Gastrocnemius medialis (tissue), 4 donors: ENCODE data around the gene BEND7. TPM values are rescaled to one million over a fixed set of nuclear protein-coding genes. Genes with fewer than 3 reads are reported as not detected.

Experiments used
- ATAC-seq, 2 donors: fragments of 150-250 bp; one replicate each; pipeline ENCODE4 v1.9.1; 2016
- DNase-seq, 2 donors: peaks; one replicate each; pipeline ENCODE4 v3.0.0-alpha.2; 2019
- H3K27ac ChIP-seq, 4 donors: fragments of 200-600 bp; sonication (generic); 1 replicate in 1 of 4; 2 replicates in 3 of 4; pipeline ENCODE4 v1.5.1; 2016 to 2018; ENCODE audit warnings: mild to moderate bottlenecking in 2 of 4, moderate library complexity in 1 of 4
- H3K27me3 ChIP-seq, 3 donors: fragments of 200-600 bp; sonication (generic) in 2 of 3; 1 replicate in 1 of 3; 2 replicates in 2 of 3; pipeline versions ENCODE4 v1.5.1 to v1.6.0; 2016 to 2019; ENCODE audit warnings: mild to moderate bottlenecking in 1 of 3, moderate library complexity in 1 of 3
- H3K36me3 ChIP-seq, 2 donors: fragments of 200-600 bp; sonication (generic) in 1 of 2; one replicate each; pipeline ENCODE4 v1.5.1; 2017 to 2018
- H3K4me1 ChIP-seq, 2 donors: fragments of 200-600 bp; sonication (generic) in 1 of 2; one replicate each; pipeline ENCODE4 v1.5.1; 2016 to 2017; ENCODE audit warnings: mild to moderate bottlenecking in 2 of 2
- H3K4me3 ChIP-seq, 4 donors: fragments of 200-600 bp; sonication (generic) in 3 of 4; 1 replicate in 1 of 4; 2 replicates in 3 of 4; pipeline ENCODE4 v1.5.1; 2016 to 2019; ENCODE audit warnings: mild to moderate bottlenecking in 2 of 4
- H3K9me3 ChIP-seq, 3 donors: fragments of 200-600 bp; sonication (generic) in 2 of 3; 1 replicate in 1 of 3; 2 replicates in 2 of 3; pipeline ENCODE4 v1.5.1; 2016 to 2019
- CTCF ChIP-seq, 5 experiments: fragments of 450-650 bp in 3 of 5; fragments of 200-600 bp in 2 of 5; sonication (generic) in 2 of 5; IDR thresholded peaks in 4 of 5; conservative IDR thresholded peaks in 1 of 5; 1 replicate in 4 of 5; 2 replicates in 1 of 5; pipeline ENCODE4 v1.5.1; 2016 to 2019; ENCODE audit warnings: antibody characterized with exemption in 5 of 5, mild to moderate bottlenecking in 3 of 5, moderate library complexity in 3 of 5
- POLR2A ChIP-seq, 2 donors: fragments of 450-650 bp; IDR thresholded peaks; one replicate each; pipeline ENCODE4 v1.6.1; 2017; ENCODE audit warnings: antibody characterized with exemption in 2 of 2, mild to moderate bottlenecking in 2 of 2, moderate library complexity in 2 of 2
- in situ Hi-C, 4 donors: fragments of 200-750 bp; cut with MboI; loops; one replicate each; pipeline versions ENCODE4 v1.15.0 to v1.8.0; 2017; ENCODE audit warnings: low sequenced_read_pairs in 4 of 4
- intact Hi-C: fragments of 100-400 bp; cut with DNase I; formaldehyde crosslinking; loops from one replicate; pipeline ENCODE4 v1.15.1; 2023; ENCODE audit warnings: low total_unique reads
- total RNA-seq, 4 donors: library from RNA; depleted of rRNA; stranded (reverse); fragments of >200 nt; gene quantifications; one replicate each; pipeline versions ENCODE4 v1.1.0 to v1.2.3, GENCODE V29; 2016

BEND7 gene
- total RNA-seq, 4 donors from 2014 or later = 23.6 to 35.5 (median 26.1) TPM

DNA sequence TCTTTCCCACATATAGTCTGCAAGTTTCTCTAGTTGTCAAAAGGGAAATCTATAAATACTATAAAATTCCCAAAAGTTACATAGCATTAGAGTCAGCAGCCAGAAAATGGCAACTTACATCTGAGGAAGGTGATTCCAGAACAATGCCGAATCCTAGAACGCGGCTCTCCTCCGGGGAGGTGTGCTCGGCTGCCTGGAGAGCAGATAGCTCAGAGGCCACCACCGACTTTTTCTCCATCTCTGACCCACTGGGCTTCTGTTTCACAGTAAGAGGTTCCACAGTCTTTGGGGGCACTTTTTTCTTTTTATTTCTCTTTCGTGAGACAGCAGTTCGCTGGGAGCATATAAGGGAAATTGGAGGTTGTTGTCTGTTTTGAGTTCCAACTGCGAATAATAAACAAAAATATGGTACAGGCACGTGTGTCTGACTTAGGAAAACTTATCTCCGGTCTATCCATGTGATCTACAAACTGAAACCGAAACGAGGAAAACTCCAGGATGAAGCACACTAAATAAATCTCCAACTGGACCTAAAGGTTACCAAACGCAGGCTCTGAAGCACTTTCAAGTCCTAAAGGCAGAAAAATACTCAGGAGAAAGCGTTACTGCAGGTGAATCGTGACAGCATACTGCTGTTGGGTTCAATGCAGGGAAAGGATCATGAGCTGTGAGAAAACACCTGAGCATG is 36.2 kb downstream of the BEND7 start:
- intact Hi-C loops = no loop called here
- H3K4me3 ChIP-seq = no peak overlapping the region
- ATAC-seq (no peak), DNase-seq (no peak)
- H3K36me3 ChIP-seq = peaks cover 0 to 28% of the 10 kb centered on the region in 2 donors
- in situ Hi-C loops = no loop called here
- H3K9me3 ChIP-seq = no peaks in the 10 kb centered on the region
- TF ChIP-seq POLR2A (IDR thresholded peaks at IDR 0.05) = no peak
- no peak for TF ChIP-seq CTCF (IDR thresholded peaks at IDR 0.05 in 4 of 5, conservative IDR thresholded peaks at IDR 0.05 in 1 of 5)
- no peak overlapping the region for H3K27ac ChIP-seq
- no peaks in the 10 kb centered on the region for H3K27me3 ChIP-seq
- H3K4me1 ChIP-seq = no peaks in the 10 kb centered on the region

DNA sequence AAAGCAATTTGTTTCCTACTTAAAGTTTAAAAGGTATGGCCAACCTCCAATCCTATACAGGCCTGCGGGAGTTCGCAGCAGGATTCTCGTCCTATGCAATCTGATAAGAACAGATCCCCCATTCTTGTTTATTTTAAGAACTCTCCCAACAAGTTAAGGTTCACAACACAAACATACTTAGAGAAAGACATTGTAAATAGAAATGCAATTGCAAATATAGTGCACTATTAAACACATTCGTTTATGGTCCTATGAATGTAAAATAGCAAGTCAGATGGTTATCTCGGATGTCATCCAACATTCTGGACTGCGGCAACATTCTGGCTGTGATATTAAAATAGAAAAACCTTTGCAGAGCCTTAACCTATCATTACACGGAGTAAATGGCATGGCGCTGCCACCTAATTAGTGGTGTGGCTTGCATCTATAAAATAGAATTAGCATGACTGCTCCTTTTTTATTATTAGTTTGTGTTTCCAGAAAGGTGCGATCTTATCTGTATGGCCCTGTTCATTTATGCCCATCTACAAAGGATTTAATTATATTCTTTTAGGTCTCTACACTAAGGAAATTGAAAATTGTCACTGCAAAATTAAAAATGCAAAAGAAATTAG is 37.0 kb downstream of the BEND7 start:
- H3K9me3 ChIP-seq = no peaks in the 10 kb centered on the region
- no peak overlapping the region for H3K4me3 ChIP-seq
- intact Hi-C loops (no loop called here), in situ Hi-C loops (no loop called here)
- peaks cover 0 to 31% of the 10 kb centered on the region in 2 donors for H3K36me3 ChIP-seq
- DNase-seq = no peak
- no peaks in the 10 kb centered on the region for H3K4me1 ChIP-seq
- no peak for ATAC-seq
- TF ChIP-seq POLR2A (IDR thresholded peaks at IDR 0.05) (no peak), CTCF (IDR thresholded peaks at IDR 0.05 in 4 of 5, conservative IDR thresholded peaks at IDR 0.05 in 1 of 5) (no peak)
- H3K27me3 ChIP-seq = no peaks in the 10 kb centered on the region
- H3K27ac ChIP-seq = no peak overlapping the region

DNA sequence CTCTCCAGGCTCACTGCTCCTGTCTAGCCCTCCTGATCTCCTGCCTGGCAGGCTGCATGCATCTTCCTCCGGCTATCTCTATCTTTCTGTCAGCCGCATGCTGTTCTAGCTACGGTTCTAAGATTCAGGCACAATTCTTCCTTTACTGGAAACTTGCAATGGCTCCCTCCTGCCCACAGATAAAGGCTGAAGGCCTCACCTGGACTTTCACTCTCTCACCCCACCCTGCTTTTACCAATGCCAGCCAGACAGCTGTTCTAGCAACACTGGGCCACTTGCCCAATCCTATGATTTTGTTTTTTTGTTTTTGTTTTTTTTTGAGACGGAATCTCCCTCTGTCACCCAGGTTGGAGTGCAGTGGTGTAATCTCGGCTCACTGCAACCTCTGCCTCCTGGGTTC is 38.3 kb downstream of the BEND7 start:
- H3K27ac ChIP-seq = no peak overlapping the region
- intact Hi-C loops = no loop called here
- TF ChIP-seq CTCF (IDR thresholded peaks at IDR 0.05 in 4 of 5, conservative IDR thresholded peaks at IDR 0.05 in 1 of 5) (no peak), POLR2A (IDR thresholded peaks at IDR 0.05) (no peak)
- in situ Hi-C loops = no loop called here
- no peaks in the 10 kb centered on the region for H3K27me3 ChIP-seq
- H3K9me3 ChIP-seq = no peaks in the 10 kb centered on the region
- peaks cover 0 to 28% of the 10 kb centered on the region in 2 donors for H3K36me3 ChIP-seq
- H3K4me3 ChIP-seq = no peak overlapping the region
- ATAC-seq (no peak), DNase-seq (no peak)
- no peaks in the 10 kb centered on the region for H3K4me1 ChIP-seq

GRCh38 chr10:13489035-13489599 is 39.7 kb downstream of the BEND7 start:
- no peak overlapping the region for H3K27ac ChIP-seq
- H3K9me3 ChIP-seq = no peaks in the 10 kb centered on the region
- no peak for DNase-seq
- ATAC-seq = no peak
- intact Hi-C loops = no loop called here
- TF ChIP-seq CTCF (IDR thresholded peaks at IDR 0.05 in 4 of 5, conservative IDR thresholded peaks at IDR 0.05 in 1 of 5) = no peak
- no peak for TF ChIP-seq POLR2A (IDR thresholded peaks at IDR 0.05)
- H3K4me1 ChIP-seq = no peaks in the 10 kb centered on the region
- H3K4me3 ChIP-seq = no peak overlapping the region
- peaks cover 0 to 22% of the 10 kb centered on the region in 2 donors for H3K36me3 ChIP-seq
- in situ Hi-C loops = no loop called here
- no peaks in the 10 kb centered on the region for H3K27me3 ChIP-seq
